ENCODE data around the gene SLC13A5. TPM values are rescaled to one million over a fixed set of nuclear protein-coding genes. Genes with fewer than 3 reads are reported as not detected.

SLC13A5 gene
- total RNA-seq, 1 experiment from 2014 or later: not detected

DNA sequence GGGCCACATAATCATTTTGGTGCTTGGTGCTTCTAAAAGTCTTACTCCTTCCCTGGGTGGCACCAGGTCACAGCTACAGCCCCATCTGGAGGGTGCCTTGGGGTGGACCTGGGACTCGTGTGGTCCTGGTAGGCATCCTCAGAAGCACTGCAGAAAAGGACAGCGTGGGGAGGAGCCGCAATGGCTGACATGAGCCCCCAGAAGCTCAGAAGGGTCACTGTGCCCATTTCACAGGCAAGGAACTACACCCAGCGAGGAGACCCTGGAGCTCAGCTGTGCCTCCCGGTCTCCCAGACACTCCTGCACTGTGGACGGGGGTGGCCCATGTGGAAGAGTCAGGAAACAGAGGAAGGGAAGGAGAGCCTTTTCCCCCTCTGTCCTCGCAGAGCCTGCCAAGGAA, 35.2 kb downstream of the SLC13A5 start:
- TF ChIP-seq, protein P1, sequence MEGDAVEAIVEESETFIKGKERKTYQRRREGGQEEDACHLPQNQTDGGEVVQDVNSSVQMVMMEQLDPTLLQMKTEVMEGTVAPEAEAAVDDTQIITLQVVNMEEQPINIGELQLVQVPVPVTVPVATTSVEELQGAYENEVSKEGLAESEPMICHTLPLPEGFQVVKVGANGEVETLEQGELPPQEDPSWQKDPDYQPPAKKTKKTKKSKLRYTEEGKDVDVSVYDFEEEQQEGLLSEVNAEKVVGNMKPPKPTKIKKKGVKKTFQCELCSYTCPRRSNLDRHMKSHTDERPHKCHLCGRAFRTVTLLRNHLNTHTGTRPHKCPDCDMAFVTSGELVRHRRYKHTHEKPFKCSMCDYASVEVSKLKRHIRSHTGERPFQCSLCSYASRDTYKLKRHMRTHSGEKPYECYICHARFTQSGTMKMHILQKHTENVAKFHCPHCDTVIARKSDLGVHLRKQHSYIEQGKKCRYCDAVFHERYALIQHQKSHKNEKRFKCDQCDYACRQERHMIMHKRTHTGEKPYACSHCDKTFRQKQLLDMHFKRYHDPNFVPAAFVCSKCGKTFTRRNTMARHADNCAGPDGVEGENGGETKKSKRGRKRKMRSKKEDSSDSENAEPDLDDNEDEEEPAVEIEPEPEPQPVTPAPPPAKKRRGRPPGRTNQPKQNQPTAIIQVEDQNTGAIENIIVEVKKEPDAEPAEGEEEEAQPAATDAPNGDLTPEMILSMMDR (IDR thresholded peaks at IDR 0.05; ENCODE audit: unreplicated experiment): no peak
- no TSS peak for BruUV-seq (replicated peaks)
- no peak overlapping the region for H3K27ac Mint-ChIP-seq (ENCODE audit: low read depth, unreplicated experiment)
- intact Hi-C loops (cut with micrococcal nuclease): no loop called here
- H3K36me3 Mint-ChIP-seq (ENCODE audit: insufficient read depth, unreplicated experiment): no peaks in the 10 kb centered on the region
- no peak for DNase-seq (ENCODE audit: unreplicated experiment)
- H3K4me1 Mint-ChIP-seq (ENCODE audit: insufficient read depth, unreplicated experiment): peaks cover 6% of the 10 kb centered on the region
- ChIA-PET CTCF (interaction anchor here (0.6 kb wide), 1 partner anchor 109 kb away, joined by 3 read pairs; no protein-coding TSS in a partner anchor), POLR2A (no interaction called here)
- H3K4me3 Mint-ChIP-seq (ENCODE audit: unreplicated experiment): no peak overlapping the region
- no peaks in the 10 kb centered on the region for H3K27me3 Mint-ChIP-seq (ENCODE audit: insufficient read depth, unreplicated experiment)
- no peaks in the 10 kb centered on the region for H3K9me3 Mint-ChIP-seq (ENCODE audit: unreplicated experiment)

DNA sequence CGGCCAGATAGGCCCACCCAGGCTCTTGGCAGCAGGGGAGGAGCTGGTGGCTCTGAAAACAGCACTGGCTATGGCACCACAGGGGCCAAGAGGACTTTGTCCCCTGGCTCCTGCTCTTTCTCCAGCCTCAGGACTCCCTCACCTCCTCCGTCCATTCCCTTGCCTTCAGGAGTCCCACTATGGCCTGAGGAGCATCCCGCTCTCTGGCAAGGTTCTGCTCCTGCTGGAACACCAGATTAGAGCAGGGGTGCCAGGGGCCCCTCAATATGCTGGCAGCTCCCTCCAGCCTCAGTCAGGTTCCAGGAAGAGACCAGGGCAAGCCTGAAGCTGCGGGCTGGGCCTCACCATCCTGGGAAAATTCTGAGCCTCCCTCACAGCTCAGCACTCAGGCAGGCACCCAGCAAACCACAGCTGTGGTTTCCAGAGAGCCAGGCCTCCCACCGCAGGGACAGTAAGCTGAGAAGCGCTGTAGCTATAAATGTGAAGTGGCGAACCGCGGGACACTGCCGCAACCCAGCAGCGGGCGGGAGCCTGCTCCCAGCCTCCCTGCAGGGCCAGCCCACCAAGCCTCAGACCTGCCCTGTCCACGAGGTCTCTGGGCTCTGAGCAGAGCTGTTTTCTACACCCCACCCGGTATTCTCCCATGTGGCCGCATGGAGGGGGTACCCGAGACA, 35.9 kb downstream of the SLC13A5 start:
- no peak overlapping the region for H3K4me3 Mint-ChIP-seq (ENCODE audit: unreplicated experiment)
- no peak for DNase-seq (ENCODE audit: unreplicated experiment)
- no TSS peak for BruUV-seq (replicated peaks)
- ChIA-PET CTCF (interaction anchor here (0.7 to 1.1 kb wide), 2 partner anchors 340 to 368 kb away, joined by 3 to 4 read pairs; no protein-coding TSS in a partner anchor), POLR2A (no interaction called here)
- TF ChIP-seq, protein P1 (IDR thresholded peaks at IDR 0.05; ENCODE audit: unreplicated experiment): no peak
- no peak overlapping the region for H3K27ac Mint-ChIP-seq (ENCODE audit: low read depth, unreplicated experiment)
- no peaks in the 10 kb centered on the region for H3K36me3 Mint-ChIP-seq (ENCODE audit: insufficient read depth, unreplicated experiment)
- intact Hi-C loops (cut with micrococcal nuclease): no loop called here
- no peaks in the 10 kb centered on the region for H3K27me3 Mint-ChIP-seq (ENCODE audit: insufficient read depth, unreplicated experiment)
- H3K9me3 Mint-ChIP-seq (ENCODE audit: unreplicated experiment): no peaks in the 10 kb centered on the region
- peaks cover 6% of the 10 kb centered on the region for H3K4me1 Mint-ChIP-seq (ENCODE audit: insufficient read depth, unreplicated experiment)

DNA sequence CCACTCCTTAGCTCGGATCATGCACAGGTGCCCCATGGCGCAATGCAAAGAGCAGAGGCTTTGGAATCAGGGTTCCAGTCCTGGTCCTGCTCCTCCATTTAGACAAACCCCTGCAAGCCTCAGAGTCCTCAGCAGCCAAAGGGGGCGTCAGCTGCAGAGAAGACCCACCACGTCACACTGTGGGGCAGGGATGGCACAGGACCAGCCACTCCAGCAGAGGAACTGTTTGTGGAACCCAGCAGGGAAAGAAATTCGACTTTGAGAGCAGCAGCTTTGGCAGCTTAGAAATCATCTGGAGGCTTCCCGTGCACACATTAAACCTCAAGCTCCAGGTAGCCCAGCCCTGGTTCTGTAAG, 36.4 kb downstream of the SLC13A5 start:
- CTCF ChIA-PET: interaction anchor here (1.1 kb wide), 1 partner anchor 369 kb away, joined by 4 read pairs; no protein-coding TSS in a partner anchor

DNA sequence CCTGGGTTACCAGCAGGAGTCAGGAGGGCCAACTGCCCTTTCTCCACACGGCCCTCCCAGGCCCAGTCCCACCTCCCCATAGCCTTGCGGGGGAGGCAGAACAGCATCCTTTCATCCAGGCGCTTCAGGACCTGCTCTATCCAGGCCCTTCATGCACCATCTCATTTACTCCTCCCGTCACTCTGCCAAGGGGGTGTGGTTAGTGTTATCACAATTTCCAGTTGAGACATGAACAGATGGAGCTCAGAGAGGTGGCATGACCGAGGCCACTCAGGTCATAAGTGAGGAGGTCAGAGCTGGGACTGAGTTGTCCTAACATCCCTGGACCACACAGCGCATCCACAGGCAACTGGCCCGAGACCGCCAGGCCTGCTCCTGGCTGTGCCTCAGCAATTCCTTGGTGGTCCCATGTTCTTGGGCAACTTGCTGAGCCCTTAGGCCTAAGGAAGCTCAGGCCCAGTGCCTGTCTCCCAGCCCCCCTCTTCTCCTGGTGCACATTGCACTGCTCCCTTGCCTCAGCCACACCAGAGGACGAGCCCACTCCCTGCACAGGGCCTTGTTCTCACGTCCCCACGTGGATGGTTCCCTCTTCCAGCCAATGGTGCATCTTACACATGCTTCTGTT, 37.9 kb downstream of the SLC13A5 start:
- ChIA-PET POLR2A (interaction anchor here (0.6 to 1.2 kb wide), 2 partner anchors 8 to 12 kb away, joined by 4 to 5 read pairs; no protein-coding TSS in a partner anchor), CTCF (interaction anchor here (0.6 to 1.5 kb wide), 3 partner anchors 9 to 168 kb away, joined by 3 to 4 read pairs (median 4); no protein-coding TSS in a partner anchor)
- DNase-seq (ENCODE audit: unreplicated experiment): no peak
- no peaks in the 10 kb centered on the region for H3K9me3 Mint-ChIP-seq (ENCODE audit: unreplicated experiment)
- H3K4me1 Mint-ChIP-seq (ENCODE audit: insufficient read depth, unreplicated experiment): peaks cover 13% of the 10 kb centered on the region
- TF ChIP-seq, protein P1 (IDR thresholded peaks at IDR 0.05; ENCODE audit: unreplicated experiment): no peak
- no TSS peak for BruUV-seq (replicated peaks)
- H3K4me3 Mint-ChIP-seq (ENCODE audit: unreplicated experiment): no peak overlapping the region
- H3K36me3 Mint-ChIP-seq (ENCODE audit: insufficient read depth, unreplicated experiment): no peaks in the 10 kb centered on the region
- no peaks in the 10 kb centered on the region for H3K27me3 Mint-ChIP-seq (ENCODE audit: insufficient read depth, unreplicated experiment)
- no peak overlapping the region for H3K27ac Mint-ChIP-seq (ENCODE audit: low read depth, unreplicated experiment)
- intact Hi-C loops (cut with micrococcal nuclease): no loop called here

More for the DNA sequence above, 36.4 kb downstream of the SLC13A5 start:
- no peaks in the 10 kb centered on the region for H3K27me3 Mint-ChIP-seq (ENCODE audit: insufficient read depth, unreplicated experiment)
- peaks cover 6% of the 10 kb centered on the region for H3K4me1 Mint-ChIP-seq (ENCODE audit: insufficient read depth, unreplicated experiment)
- POLR2A ChIA-PET: interaction anchor here (1.0 kb wide), 1 partner anchor 36 kb away, joined by 3 read pairs; no protein-coding TSS in a partner anchor
- no peaks in the 10 kb centered on the region for H3K36me3 Mint-ChIP-seq (ENCODE audit: insufficient read depth, unreplicated experiment)
- DNase-seq (ENCODE audit: unreplicated experiment): no peak
- H3K9me3 Mint-ChIP-seq (ENCODE audit: unreplicated experiment): no peaks in the 10 kb centered on the region
- no TSS peak for BruUV-seq (replicated peaks)
- no peak overlapping the region for H3K27ac Mint-ChIP-seq (ENCODE audit: low read depth, unreplicated experiment)
- H3K4me3 Mint-ChIP-seq (ENCODE audit: unreplicated experiment): no peak overlapping the region
- intact Hi-C loops (cut with micrococcal nuclease): no loop called here
- TF ChIP-seq, protein P1 (IDR thresholded peaks at IDR 0.05; ENCODE audit: unreplicated experiment): no peak

Data from MCF 10A (cell line).